ENCODE results near the gene ITFG2. TPM values are rescaled to one million over a fixed set of nuclear protein-coding genes. Genes with fewer than 3 reads are reported as not detected.

ITFG2 gene
- total and polyA plus RNA-seq, 2 of the 13 experiments (the other 11 are each of a cell fraction or from before 2014, with no cell fraction given): 14.8 to 15.5 TPM

- TF ChIP-seq ZNF484 (CRISPR knock-in tag; IDR thresholded peaks at IDR 0.05; ENCODE audit: borderline replicate concordance, low read depth) (no peak), ZNF343 (CRISPR knock-in tag; IDR thresholded peaks at IDR 0.05) (peak; percentile 84), U2AF1 (optimal IDR thresholded peaks at IDR 0.05; ENCODE audit: low read depth, low read length) (peak; percentile 96), AHDC1 (CRISPR knock-in tag; IDR thresholded peaks at IDR 0.05; ENCODE audit: borderline replicate concordance) (no peak; the same call in 1 of the 2 replicates), ZBTB2 (CRISPR knock-in tag; IDR thresholded peaks at IDR 0.05; ENCODE audit: low read depth) (0 out of 2 replicates have a peak, but pooled peaks have one; percentile 77), PRDM4 (CRISPR knock-in tag; IDR thresholded peaks at IDR 0.05; ENCODE audit: borderline replicate concordance) (no peak), CENPBD1 (CRISPR knock-in tag; IDR thresholded peaks at IDR 0.05; ENCODE audit: borderline replicate concordance, low read depth) (no peak), NR2F6 (IDR thresholded peaks at IDR 0.05) (peak; percentile 98), NR2F6 (CRISPR knock-in tag; IDR thresholded peaks at IDR 0.05) (peak; percentile 96), PBX3 (CRISPR knock-in tag; IDR thresholded peaks at IDR 0.05; ENCODE audit: borderline replicate concordance) (peak; percentile 87; the same call in 1 of the 2 replicates), PITX1 (CRISPR knock-in tag; IDR thresholded peaks at IDR 0.05) (peak; percentile 88), ERF (CRISPR knock-in tag; IDR thresholded peaks at IDR 0.05) (peak; percentile 76; the same call in 1 of the 2 replicates), KLF15 (CRISPR knock-in tag; IDR thresholded peaks at IDR 0.05; ENCODE audit: borderline replicate concordance) (0 out of 2 replicates have a peak, but pooled peaks have one; percentile 37), ZNF878 (CRISPR knock-in tag; IDR thresholded peaks at IDR 0.05) (peak; percentile 70; the same call in 1 of the 2 replicates), ZBTB8A (CRISPR knock-in tag; IDR thresholded peaks at IDR 0.05; ENCODE audit: borderline replicate concordance, low read depth) (no peak), SNAPC2 (CRISPR knock-in tag; IDR thresholded peaks at IDR 0.05) (no peak)
Measured at GRCh38 chr12:2812290-2813213, at the start of gene ITFG2 (continued).
